HUES48 (cell line): ENCODE results near the gene MPZL1.
A peak's percentile ranks its signal among the peaks of the same experiment; 100 is the strongest.

Experiments
- H3K27ac ChIP-seq: one replicate; pipeline ENCODE4 v1.7.0; 2013; ENCODE audit warnings: low read depth, low read length, inconsistent platforms
- H3K27me3 ChIP-seq: 2 replicates; pipeline ENCODE4 v1.6.1; 2013; ENCODE audit warnings: mild to moderate bottlenecking, low read length; ENCODE audit not compliant: control insufficient read depth, insufficient read depth
- H3K36me3 ChIP-seq: 2 replicates; pipeline ENCODE4 v1.6.1; 2013; ENCODE audit warnings: low read length; ENCODE audit not compliant: control insufficient read depth, insufficient read depth
- H3K4me1 ChIP-seq: 2 replicates; pipeline ENCODE4 v1.6.1; 2013; ENCODE audit warnings: mild to moderate bottlenecking, low read length; ENCODE audit not compliant: control insufficient read depth, insufficient read depth
- H3K4me3 ChIP-seq: 2 replicates; pipeline ENCODE4 v1.5.1; 2013; ENCODE audit warnings: mild to moderate bottlenecking, low read depth, low read length
- H3K9ac ChIP-seq: 2 replicates; pipeline ENCODE4 v1.6.1; 2013; ENCODE audit warnings: mild to moderate bottlenecking, low read depth, low read length, moderate library complexity
- H3K9me3 ChIP-seq: 2 replicates; pipeline ENCODE4 v1.6.1; 2013; ENCODE audit warnings: low read length; ENCODE audit not compliant: control insufficient read depth, insufficient read depth

The MPZL1 gene

DNA sequence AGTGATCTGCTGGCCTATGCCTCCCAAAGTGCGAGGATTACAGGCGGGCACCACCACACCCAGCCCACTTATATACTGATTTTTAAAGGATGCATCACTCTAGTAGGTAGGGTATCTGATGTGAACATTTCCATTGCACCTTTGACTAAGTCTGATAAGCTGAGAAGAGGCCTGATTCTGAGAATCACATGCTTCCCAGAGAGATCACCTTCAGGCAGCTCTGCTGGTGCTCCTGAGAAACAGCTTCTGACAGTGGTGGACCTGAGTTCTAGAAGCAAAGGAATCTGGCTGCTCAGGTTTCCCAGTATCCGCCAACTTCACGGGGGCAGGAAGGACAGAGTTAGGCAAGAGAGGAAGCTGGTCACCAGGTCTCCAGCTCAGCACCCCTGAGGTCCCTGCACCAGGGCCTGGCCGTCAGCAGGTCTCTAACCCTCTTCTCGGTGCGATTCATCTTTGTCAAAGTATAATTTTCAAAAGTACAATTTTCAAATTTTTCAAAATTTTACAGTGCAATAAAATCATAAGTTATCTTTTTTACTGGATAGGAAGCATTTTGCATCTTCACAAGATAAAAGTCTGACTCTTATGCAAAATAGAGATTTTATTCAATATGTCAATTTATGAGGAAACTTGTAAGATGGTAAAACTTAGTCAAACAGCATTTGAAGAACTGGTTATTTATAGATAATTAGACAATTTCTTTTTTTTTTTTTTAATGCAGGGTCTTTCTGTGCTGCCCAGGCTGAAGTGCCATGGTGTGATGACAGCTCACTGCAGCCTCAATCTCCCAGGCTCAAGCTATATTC, 25.8 kb upstream of the MPZL1 start:
- Histone ChIP-seq H3K4me3 (no peak overlapping the region), H3K9ac (no peak overlapping the region), H3K4me1 (no peaks in the 10 kb centered on the region; the same call in 1 of the 2 replicates), H3K36me3 (no peaks in the 10 kb centered on the region), H3K27ac (no peak overlapping the region), H3K27me3 (no peaks in the 10 kb centered on the region), H3K9me3 (no peaks in the 10 kb centered on the region)

DNA sequence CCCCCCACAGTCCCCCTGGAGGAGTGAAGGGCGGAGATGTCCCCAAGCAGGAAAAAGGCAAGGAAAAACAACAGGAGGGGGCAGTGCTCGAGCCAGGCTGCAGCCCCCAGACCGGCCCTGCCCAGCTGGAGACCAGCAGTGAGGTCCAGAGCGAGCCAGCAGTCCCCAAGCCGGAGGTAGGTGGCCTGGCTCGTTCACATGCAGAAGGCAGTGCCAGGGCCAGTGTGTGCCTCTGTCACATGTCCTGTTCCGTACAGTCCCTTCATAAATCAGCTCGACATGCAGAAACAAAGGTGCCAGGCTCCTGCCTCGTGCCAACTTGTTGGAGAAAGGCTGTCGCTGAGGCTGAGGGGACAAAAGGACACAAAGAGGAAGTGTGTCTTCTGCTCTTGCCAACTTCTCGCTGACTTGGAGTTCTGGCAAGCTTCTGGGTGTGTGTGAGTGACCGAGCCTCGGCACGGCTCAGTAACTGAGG, 24.1 kb upstream of the MPZL1 start:
- H3K36me3 ChIP-seq = no peaks in the 10 kb centered on the region
- H3K9me3 ChIP-seq = no peaks in the 10 kb centered on the region
- no peak overlapping the region for H3K4me3 ChIP-seq
- no peak overlapping the region for H3K9ac ChIP-seq
- no peaks in the 10 kb centered on the region for H3K27me3 ChIP-seq
- no peaks in the 10 kb centered on the region; the same call in 1 of the 2 replicates for H3K4me1 ChIP-seq
- no peak overlapping the region for H3K27ac ChIP-seq

DNA sequence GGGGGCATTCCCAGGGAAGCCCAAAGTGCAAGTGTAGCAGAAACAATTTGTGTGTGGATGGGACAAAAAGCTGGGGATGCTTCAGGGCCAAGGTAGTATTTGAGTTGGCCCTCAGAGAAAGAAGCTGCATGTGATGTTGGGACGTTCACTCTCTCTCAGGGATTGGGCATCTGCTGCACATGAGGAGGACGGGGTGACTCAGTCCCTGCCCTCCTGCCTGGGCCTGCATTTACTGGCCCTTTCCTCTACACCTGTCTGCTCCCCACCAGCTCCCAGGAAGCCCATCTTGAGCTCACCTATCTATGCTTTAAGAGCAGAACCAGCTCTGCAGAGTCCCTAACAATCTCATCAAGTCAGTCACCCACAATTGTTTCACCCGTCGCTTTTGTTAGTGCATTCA, 23.5 kb upstream of the MPZL1 start:
- Histone ChIP-seq H3K27ac (no peak overlapping the region), H3K4me1 (no peaks in the 10 kb centered on the region; the same call in 1 of the 2 replicates), H3K4me3 (no peak overlapping the region), H3K9ac (no peak overlapping the region), H3K27me3 (no peaks in the 10 kb centered on the region), H3K36me3 (no peaks in the 10 kb centered on the region), H3K9me3 (no peaks in the 10 kb centered on the region)

DNA sequence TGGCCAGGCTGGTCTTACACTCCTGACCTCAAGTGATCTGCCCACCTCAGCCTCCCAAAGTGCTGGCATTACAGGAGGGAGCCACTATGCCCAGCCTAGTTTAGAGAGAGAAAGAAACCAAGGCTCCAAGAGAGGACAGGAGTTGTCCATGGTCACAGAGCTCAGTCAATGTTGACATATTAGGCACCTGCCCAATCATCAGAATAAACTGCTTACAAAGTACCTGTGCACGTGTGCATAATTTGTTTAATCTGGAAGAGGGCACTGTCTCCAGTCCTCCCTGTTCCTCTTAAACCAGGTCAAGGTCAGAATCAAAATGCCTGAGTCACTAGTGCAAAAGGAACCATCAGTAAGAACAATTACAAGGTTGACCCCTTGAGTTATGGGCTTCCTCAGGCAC, 20.3 kb upstream of the MPZL1 start:
- no peak overlapping the region for H3K27ac ChIP-seq
- no peaks in the 10 kb centered on the region for H3K36me3 ChIP-seq

DNA sequence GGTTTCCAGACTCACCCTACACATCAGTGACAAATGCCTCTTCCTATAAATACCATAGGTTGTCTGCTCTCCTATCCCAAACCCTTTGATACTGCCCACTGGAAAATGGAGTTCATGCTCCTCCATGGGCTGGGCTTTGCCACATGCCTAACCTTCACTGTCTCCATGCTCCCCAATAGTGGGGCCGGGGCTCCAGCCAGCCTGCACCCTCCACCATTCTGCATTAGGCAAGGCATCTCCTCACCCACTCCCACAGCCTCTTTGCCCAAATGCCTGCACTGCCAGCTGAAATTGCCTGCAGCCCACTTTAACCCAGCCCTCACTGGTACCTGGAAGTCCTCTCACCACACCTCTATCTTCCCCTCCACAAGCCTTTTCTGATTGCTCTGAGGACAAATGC, 18.2 kb upstream of the MPZL1 start:
- Histone ChIP-seq H3K4me3 (no peak overlapping the region), H3K9ac (no peak overlapping the region), H3K27ac (no peak overlapping the region), H3K9me3 (no peaks in the 10 kb centered on the region), H3K36me3 (no peaks in the 10 kb centered on the region), H3K4me1 (peaks cover 35% of the 10 kb centered on the region), H3K27me3 (no peaks in the 10 kb centered on the region)

More for the DNA sequence above, 20.3 kb upstream of the MPZL1 start:
- Histone ChIP-seq H3K27me3 (no peaks in the 10 kb centered on the region), H3K9me3 (no peaks in the 10 kb centered on the region), H3K9ac (no peak overlapping the region), H3K4me1 (peaks cover 21% of the 10 kb centered on the region), H3K4me3 (no peak overlapping the region)

DNA sequence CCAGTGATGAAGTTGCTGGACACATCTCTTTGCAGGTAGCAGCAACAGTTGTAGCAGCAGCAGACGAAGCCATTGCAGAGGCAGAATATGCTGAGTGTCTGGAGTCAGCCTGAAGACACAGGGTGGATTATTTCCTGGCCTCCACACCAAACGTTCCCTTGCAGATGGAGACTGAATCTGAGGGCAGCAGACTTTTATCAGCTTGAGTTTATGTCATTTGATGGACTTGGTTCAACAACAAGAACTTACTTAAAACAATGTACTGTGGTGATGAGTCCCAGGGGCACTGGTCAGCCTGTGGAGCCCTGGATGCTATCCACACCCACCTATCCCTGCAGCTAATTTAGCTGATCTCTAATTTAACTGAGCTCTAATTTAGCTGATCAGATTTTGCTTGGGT, 17.1 kb upstream of the MPZL1 start:
- Histone ChIP-seq H3K27ac (peak overlapping the region; percentile 75), H3K9me3 (no peaks in the 10 kb centered on the region), H3K27me3 (no peaks in the 10 kb centered on the region), H3K4me3 (no peak overlapping the region), H3K4me1 (peaks cover 41% of the 10 kb centered on the region), H3K36me3 (no peaks in the 10 kb centered on the region), H3K9ac (no peak overlapping the region)

DNA sequence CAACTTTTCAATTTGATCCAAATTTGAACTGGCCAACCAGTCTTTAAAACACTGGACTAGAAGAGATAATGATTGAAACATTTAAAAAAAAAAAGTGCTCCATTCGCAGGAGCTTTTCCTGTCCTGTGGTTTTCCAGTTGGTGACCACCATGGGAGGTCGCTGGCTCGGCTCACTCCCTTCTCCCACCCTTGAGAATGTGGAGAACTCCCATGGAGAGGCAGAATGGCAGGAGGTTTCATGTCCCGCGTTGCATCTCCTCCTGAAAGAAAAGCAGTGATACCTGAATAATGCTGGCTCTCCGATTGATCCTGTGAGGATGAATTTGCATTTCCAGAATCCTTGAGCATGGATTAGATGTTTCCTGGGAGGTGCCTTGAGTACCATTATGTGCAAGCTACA, 16.5 kb upstream of the MPZL1 start:
- H3K27ac ChIP-seq = peak overlapping the region; percentile 75
- H3K4me1 ChIP-seq = peaks cover 44% of the 10 kb centered on the region
- no peaks in the 10 kb centered on the region for H3K36me3 ChIP-seq
- H3K9me3 ChIP-seq = no peaks in the 10 kb centered on the region
- H3K4me3 ChIP-seq = no peak overlapping the region; the same call in 1 of the 2 replicates
- H3K9ac ChIP-seq = no peak overlapping the region
- H3K27me3 ChIP-seq = no peaks in the 10 kb centered on the region

DNA sequence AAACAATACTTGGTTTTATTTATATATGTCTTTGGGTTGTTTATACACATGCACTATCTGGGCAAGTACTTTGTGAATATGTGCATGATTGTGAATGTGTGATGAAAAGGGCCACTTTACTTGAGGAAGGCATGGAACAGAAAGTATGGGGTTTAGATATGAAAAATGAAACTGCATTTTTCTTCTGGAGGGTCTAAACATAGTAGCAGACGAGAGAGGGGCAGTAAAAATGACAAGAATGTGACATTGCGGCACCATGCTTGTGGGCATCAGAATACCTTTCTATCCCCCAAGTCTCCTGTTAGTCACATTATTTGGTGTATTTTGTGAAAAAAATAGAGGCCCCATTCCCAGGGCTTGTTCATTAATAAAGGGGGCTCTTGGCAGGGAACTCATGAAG, 15.4 kb upstream of the MPZL1 start:
- Histone ChIP-seq H3K4me3 (no peak overlapping the region), H3K4me1 (peaks cover 50% of the 10 kb centered on the region), H3K27me3 (0 out of 2 replicates have a peak, but pooled peaks cover 2% of the 10 kb centered on the region), H3K36me3 (no peaks in the 10 kb centered on the region), H3K9me3 (no peaks in the 10 kb centered on the region), H3K9ac (no peak overlapping the region), H3K27ac (no peak overlapping the region)

DNA sequence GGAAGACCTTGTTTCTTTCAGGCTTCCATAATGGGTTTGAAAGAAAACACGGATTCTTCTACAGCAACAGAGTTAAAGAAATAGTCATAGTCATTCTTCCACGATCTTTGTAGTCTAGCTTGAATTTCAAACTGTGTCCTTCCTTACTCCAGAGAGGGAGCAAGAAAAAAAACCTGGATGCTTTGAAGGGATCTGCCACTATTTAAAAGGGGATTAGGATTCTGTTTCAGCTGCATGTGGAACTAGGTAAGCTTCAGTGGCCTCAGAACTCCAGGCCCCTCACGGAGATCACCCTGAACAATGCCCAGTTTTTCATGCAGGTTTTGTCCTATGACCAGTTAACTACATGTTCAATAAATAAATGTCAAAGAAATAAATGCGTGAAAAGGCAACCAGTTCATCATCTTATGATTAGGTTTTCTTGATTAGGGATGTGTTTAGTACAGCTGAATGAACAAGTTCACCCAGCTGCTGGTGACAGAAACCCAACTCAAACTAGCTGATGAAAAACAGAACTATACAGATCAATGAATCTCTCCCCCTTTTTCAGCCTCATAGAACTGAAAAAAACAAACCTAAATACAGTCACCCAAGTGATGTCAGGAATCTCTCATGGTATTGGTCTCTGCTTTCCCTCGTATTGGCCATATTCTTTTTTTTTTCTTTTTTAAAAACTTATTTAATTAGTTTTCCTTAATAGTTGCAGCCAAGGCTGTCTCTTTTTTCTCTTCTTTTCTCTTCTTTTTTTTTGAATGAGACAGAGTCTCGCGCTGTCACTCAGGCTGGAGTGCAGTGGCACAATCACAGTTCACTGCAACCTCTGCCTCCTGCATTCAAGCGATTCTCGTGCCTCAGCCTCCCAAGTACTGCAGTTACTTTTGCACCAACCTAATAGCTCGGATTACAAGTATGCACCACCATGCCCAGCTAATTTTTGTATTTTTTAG, 14.6 kb upstream of the MPZL1 start:
- no peak overlapping the region for H3K27ac ChIP-seq
- H3K9me3 ChIP-seq = no peaks in the 10 kb centered on the region
- H3K36me3 ChIP-seq = no peaks in the 10 kb centered on the region
- H3K27me3 ChIP-seq = peaks cover 3% of the 10 kb centered on the region; the same call in 1 of the 2 replicates
- no peak overlapping the region for H3K9ac ChIP-seq
- no peak overlapping the region for H3K4me3 ChIP-seq
- H3K4me1 ChIP-seq = peaks cover 50% of the 10 kb centered on the region

DNA sequence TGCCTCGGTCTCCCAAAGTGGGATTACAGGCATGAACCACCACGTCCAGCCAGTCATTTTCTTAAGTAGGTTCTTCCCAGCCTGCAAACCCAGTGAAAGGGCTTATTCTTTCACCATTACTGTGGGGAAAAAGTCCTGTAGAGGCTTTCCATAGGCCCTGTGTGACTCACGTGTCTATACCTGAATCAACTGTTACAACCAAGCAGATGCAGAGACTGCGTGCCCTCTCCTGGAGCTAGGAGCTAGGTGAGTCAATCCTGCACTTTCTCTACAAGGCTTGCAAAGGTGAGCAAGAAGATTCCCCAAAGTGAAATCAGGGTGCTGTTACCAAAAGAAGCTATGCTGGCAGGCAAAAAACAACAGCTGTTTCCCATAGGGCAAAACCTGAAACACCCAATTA, 13.8 kb upstream of the MPZL1 start:
- H3K27ac ChIP-seq = no peak overlapping the region
- no peak overlapping the region for H3K4me3 ChIP-seq
- H3K36me3 ChIP-seq = no peaks in the 10 kb centered on the region
- no peak overlapping the region for H3K9ac ChIP-seq
- H3K9me3 ChIP-seq = no peaks in the 10 kb centered on the region
- H3K4me1 ChIP-seq = peaks cover 50% of the 10 kb centered on the region
- peaks cover 9% of the 10 kb centered on the region for H3K27me3 ChIP-seq
